Measurements from ENCODE around the gene STARD13. TPM values are rescaled to one million over a fixed set of nuclear protein-coding genes. Genes with fewer than 3 reads are reported as not detected.

The STARD13 gene
- polyA plus RNA-seq, 1 experiment: 21.2 TPM

DNA sequence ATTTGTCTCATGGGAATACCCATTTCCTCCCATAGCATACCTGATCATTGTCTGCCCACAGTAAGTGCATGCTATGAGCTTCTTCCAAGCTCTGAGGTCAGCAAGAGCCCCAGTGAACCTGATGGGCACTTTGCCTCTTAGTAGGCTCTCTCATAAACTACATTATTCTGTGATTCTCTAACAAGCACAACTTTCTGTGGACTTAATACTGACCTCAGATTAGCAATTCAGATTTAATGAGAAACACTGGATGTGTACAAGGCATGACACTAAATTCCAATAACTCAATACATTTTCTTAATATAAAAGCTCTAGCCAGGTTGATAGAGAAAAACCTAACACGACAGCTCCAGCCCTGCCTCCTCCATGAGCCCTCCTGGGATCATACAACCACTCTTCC lies 23.3 kb upstream of the STARD13 start:
- Histone ChIP-seq H3K36me3 (ENCODE audit: control insufficient read depth, insufficient read depth, low read length) (no peaks in the 10 kb centered on the region), H3K27me3 (ENCODE audit: control insufficient read depth, insufficient read depth, low read length) (no peaks in the 10 kb centered on the region), H3K4me3 (ENCODE audit: low read depth, low read length) (no peak overlapping the region)
- TF ChIP-seq, protein P1, sequence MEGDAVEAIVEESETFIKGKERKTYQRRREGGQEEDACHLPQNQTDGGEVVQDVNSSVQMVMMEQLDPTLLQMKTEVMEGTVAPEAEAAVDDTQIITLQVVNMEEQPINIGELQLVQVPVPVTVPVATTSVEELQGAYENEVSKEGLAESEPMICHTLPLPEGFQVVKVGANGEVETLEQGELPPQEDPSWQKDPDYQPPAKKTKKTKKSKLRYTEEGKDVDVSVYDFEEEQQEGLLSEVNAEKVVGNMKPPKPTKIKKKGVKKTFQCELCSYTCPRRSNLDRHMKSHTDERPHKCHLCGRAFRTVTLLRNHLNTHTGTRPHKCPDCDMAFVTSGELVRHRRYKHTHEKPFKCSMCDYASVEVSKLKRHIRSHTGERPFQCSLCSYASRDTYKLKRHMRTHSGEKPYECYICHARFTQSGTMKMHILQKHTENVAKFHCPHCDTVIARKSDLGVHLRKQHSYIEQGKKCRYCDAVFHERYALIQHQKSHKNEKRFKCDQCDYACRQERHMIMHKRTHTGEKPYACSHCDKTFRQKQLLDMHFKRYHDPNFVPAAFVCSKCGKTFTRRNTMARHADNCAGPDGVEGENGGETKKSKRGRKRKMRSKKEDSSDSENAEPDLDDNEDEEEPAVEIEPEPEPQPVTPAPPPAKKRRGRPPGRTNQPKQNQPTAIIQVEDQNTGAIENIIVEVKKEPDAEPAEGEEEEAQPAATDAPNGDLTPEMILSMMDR (IDR thresholded peaks at IDR 0.05; ENCODE audit: insufficient read depth, low read depth, low read length): no peak
- no peak for DNase-seq (ENCODE audit: low read depth)
- POLR2A ChIA-PET: no interaction called here
- CTCF ChIA-PET: interaction anchor here (0.9 kb wide), 2 partner anchors 17 to 36 kb away, joined by 3 to 4 read pairs; no protein-coding TSS in a partner anchor

- POLR2A ChIA-PET: no interaction called here
- CTCF ChIA-PET: interaction anchor here (0.8 to 0.9 kb wide), 2 partner anchors 14 to 37 kb away, joined by 3 read pairs; no protein-coding TSS in a partner anchor
- Histone ChIP-seq H3K36me3 (ENCODE audit: control insufficient read depth, insufficient read depth, low read length) (no peaks in the 10 kb centered on the region), H3K27me3 (ENCODE audit: control insufficient read depth, insufficient read depth, low read length) (no peaks in the 10 kb centered on the region), H3K4me3 (ENCODE audit: low read depth, low read length) (no peak overlapping the region)
- no peak for DNase-seq (ENCODE audit: low read depth)
- TF ChIP-seq, protein P1 (IDR thresholded peaks at IDR 0.05; ENCODE audit: insufficient read depth, low read depth, low read length): no peak
These were observed 22.3 kb upstream of the STARD13 start for GRCh38 chr13:33307843-33308242.

- Histone ChIP-seq H3K27me3 (ENCODE audit: control insufficient read depth, insufficient read depth, low read length) (no peaks in the 10 kb centered on the region), H3K4me3 (ENCODE audit: low read depth, low read length) (no peak overlapping the region), H3K36me3 (ENCODE audit: control insufficient read depth, insufficient read depth, low read length) (no peaks in the 10 kb centered on the region)
- ChIA-PET POLR2A (interaction anchor here (0.5 to 0.6 kb wide), 2 partner anchors 19 to 171 kb away, joined by 3 to 5 read pairs; partner anchors contain the start of gene STARD13), CTCF (interaction anchor here (1.6 kb wide), 1 partner anchor 13 kb away, joined by 5 read pairs; no protein-coding TSS in a partner anchor)
- TF ChIP-seq, protein P1 (IDR thresholded peaks at IDR 0.05; ENCODE audit: insufficient read depth, low read depth, low read length): no peak
- no peak for DNase-seq (ENCODE audit: low read depth)
These were observed 18.5 kb upstream of the STARD13 start for GRCh38 chr13:33303855-33304597.

DNA sequence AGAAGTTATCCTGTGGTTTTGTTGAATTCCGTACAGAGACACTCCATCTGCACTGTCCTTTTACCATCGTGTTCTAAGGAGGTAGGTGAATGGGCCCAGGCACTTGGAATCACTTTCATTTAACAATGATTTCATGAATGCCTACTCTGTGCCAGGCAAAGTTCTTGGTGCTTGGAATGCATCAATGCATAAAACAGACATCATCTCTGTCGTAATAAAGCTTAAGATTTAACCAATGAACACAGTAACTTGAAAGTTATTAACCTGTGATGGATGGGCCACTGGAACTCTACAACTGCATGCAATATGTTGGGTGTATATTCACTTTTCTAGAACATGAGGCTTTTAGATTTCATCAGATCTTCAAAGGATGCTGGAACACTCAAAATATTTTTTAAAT lies 14.1 kb upstream of the STARD13 start:
- TF ChIP-seq, protein P1 (IDR thresholded peaks at IDR 0.05; ENCODE audit: insufficient read depth, low read depth, low read length): no peak
- Histone ChIP-seq H3K36me3 (ENCODE audit: control insufficient read depth, insufficient read depth, low read length) (no peaks in the 10 kb centered on the region), H3K4me3 (ENCODE audit: low read depth, low read length) (no peak overlapping the region), H3K27me3 (ENCODE audit: control insufficient read depth, insufficient read depth, low read length) (no peaks in the 10 kb centered on the region)
- DNase-seq (ENCODE audit: low read depth): no peak
- ChIA-PET POLR2A (no interaction called here), CTCF (no interaction called here)

- TF ChIP-seq, protein P1 (IDR thresholded peaks at IDR 0.05; ENCODE audit: insufficient read depth, low read depth, low read length): no peak
- Histone ChIP-seq H3K4me3 (ENCODE audit: low read depth, low read length) (no peak overlapping the region), H3K27me3 (ENCODE audit: control insufficient read depth, insufficient read depth, low read length) (no peaks in the 10 kb centered on the region), H3K36me3 (ENCODE audit: control insufficient read depth, insufficient read depth, low read length) (no peaks in the 10 kb centered on the region)
- DNase-seq (ENCODE audit: low read depth): no peak
- ChIA-PET CTCF (no interaction called here), POLR2A (no interaction called here)
These were observed 11.4 kb upstream of the STARD13 start for GRCh38 chr13:33296793-33297425.

Measured in BJ (cell line).